K562 (cell line): ENCODE results near the gene GTSE1. TPM values are rescaled to one million over a fixed set of nuclear protein-coding genes. Genes with fewer than 3 reads are reported as not detected.

Source experiments
- ATF3 ChIP-seq, 2 experiments: fragments of 450-650 bp in 1 of 2; sonication (generic) in 1 of 2; formaldehyde crosslinking in 1 of 2; IDR thresholded peaks in 1 of 2; conservative IDR thresholded peaks in 1 of 2; 2 replicates each; pipeline versions ENCODE4 v1.6.1 to v1.8.1; 2016 to 2023; ENCODE audit warnings: mild to moderate bottlenecking in 2 of 2, moderate library complexity in 2 of 2, inconsistent platforms in 1 of 2, missing genetic modification reagents in 1 of 2
- CHD1 ChIP-seq: fragments of 200-600 bp; sonication (generic); IDR thresholded peaks from one replicate; pipeline ENCODE4 v1.6.1; 2012; ENCODE audit warnings: mild to moderate bottlenecking, moderate library complexity, low read length, inconsistent platforms
- DPF2 ChIP-seq: fragments of 450-650 bp; IDR thresholded peaks from 2 replicates; pipeline ENCODE4 v1.6.1; 2016
- EGR1 ChIP-seq: fragments of 450-650 bp; conservative IDR thresholded peaks from 2 replicates; pipeline ENCODE4 v1.6.1; 2017; ENCODE audit warnings: mild to moderate bottlenecking
- GATA2 ChIP-seq: sonication (generic); formaldehyde crosslinking; IDR thresholded peaks from 2 replicates; pipeline ENCODE4 v1.4.0; 2020; ENCODE audit warnings: mild to moderate bottlenecking, missing genetic modification reagents
- MXI1 ChIP-seq: IDR thresholded peaks from 2 replicates; pipeline ENCODE4 v1.6.1; 2011; ENCODE audit warnings: low read depth, mild to moderate bottlenecking, improper control_type of control experiment, low read length
- PRMT5 ChIP-seq: sonication (generic); formaldehyde crosslinking; IDR thresholded peaks from 2 replicates; pipeline ENCODE4 v1.5.0; 2020; ENCODE audit warnings: missing genetic modification reagents
- PURB ChIP-seq: sonication (generic); formaldehyde crosslinking; IDR thresholded peaks from 2 replicates; pipeline ENCODE4 v1.9.0; 2021; ENCODE audit warnings: low read depth, mild to moderate bottlenecking, missing genetic modification reagents
- SMARCA4 ChIP-seq: fragments of 450-650 bp; IDR thresholded peaks from 2 replicates; pipeline ENCODE4 v1.6.1; 2016
- YY1 ChIP-seq, 3 experiments: IDR thresholded peaks; 2 replicates each; pipeline ENCODE4 v1.6.1; 2011; ENCODE audit warnings: low read length in 2 of 3, mild to moderate bottlenecking in 2 of 3, moderate library complexity in 2 of 3, borderline replicate concordance in 1 of 3, control low read depth in 1 of 3, low read depth in 1 of 3; ENCODE audit not compliant: insufficient read depth in 3 of 3, insufficient replicate concordance in 2 of 3, control insufficient read depth in 1 of 3, insufficient read length in 1 of 3; ENCODE audit errors: extremely low read depth in 1 of 3
- ZSCAN29 ChIP-seq: fragments of 450-650 bp; IDR thresholded peaks from 2 replicates; pipeline ENCODE4 v1.6.1; 2017
- polyA plus RNA-seq, 8 experiments: library from polyadenylated mRNA; depleted of rRNA in 4 of 8; stranded (reverse) in 5 of 8; unstranded in 3 of 8; fragments of >200 nt; fragmentation: Nextera tagmentation in 2 of 8; fragmentation: Illumina TruSeq in 1 of 8; extraction: Ambion mirVana in 2 of 8; extraction: Trizol in 1 of 8; gene quantifications; 2 replicates each; pipeline versions ENCODE4 v1.2.1 to v1.2.3, GENCODE V29; 2011 to 2014; ENCODE audit warnings: inconsistent platforms in 1 of 8, missing spikeins in 1 of 8
- total RNA-seq, 7 experiments: library from RNA; depleted of rRNA in 6 of 7; stranded (reverse); fragments of >200 nt in 6 of 7; fragmentation: Illumina TruSeq in 2 of 7; extraction: Trizol in 2 of 7; gene quantifications; 2 replicates each; pipeline versions ENCODE4 v1.2.1 to v1.2.3, GENCODE V29; 2011 to 2021; ENCODE audit warnings: low replicate concordance in 1 of 7
- TF ChIP-seq, protein P1 (sequence below): fragments of 200-400 bp; formaldehyde crosslinking; IDR thresholded peaks from 2 replicates; pipeline ENCODE4 v1.6.1; 2017; ENCODE audit warnings: mild to moderate bottlenecking, low read depth, low read length, moderate library complexity
- TF ChIP-seq, protein P2 (sequence below), 2 experiments: fragments of 450-650 bp; IDR thresholded peaks; 2 replicates each; pipeline ENCODE4 v1.6.1; 2016

Gene GTSE1
- total and polyA plus RNA-seq, 9 of the 15 experiments (the other 6 are each of a cell fraction or from before 2014, with no cell fraction given) = 2.5 to 22.5 (median 12.9) TPM

DNA sequence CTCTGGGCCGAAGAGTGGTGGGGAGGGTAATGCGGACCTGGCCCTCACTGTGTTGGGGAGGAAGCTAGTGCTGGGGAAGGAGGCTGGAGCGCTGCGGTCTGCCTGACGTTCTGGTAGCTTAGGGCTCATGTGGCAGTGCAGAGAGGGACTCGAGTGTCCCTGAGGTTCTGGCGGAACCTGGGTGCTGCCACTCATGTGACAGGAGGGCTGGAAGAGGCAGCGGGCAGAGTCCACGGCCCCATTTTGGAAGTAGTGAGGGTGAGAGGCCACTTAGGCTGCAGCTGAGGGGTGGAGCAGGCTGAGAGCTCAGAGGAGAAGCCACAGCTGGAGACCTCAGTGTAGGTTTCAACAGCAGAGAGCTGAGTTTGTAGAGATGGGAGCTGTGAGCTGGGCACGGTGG, 22.6 kb downstream of the GTSE1 start (continued):
- TF ChIP-seq, protein P1, sequence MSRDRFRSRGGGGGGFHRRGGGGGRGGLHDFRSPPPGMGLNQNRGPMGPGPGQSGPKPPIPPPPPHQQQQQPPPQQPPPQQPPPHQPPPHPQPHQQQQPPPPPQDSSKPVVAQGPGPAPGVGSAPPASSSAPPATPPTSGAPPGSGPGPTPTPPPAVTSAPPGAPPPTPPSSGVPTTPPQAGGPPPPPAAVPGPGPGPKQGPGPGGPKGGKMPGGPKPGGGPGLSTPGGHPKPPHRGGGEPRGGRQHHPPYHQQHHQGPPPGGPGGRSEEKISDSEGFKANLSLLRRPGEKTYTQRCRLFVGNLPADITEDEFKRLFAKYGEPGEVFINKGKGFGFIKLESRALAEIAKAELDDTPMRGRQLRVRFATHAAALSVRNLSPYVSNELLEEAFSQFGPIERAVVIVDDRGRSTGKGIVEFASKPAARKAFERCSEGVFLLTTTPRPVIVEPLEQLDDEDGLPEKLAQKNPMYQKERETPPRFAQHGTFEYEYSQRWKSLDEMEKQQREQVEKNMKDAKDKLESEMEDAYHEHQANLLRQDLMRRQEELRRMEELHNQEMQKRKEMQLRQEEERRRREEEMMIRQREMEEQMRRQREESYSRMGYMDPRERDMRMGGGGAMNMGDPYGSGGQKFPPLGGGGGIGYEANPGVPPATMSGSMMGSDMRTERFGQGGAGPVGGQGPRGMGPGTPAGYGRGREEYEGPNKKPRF = no peak
- TF ChIP-seq MXI1 = no peak
- no peak for TF ChIP-seq DPF2
- no peak for TF ChIP-seq PURB (CRISPR knock-in tag)
- TF ChIP-seq, protein P2, sequence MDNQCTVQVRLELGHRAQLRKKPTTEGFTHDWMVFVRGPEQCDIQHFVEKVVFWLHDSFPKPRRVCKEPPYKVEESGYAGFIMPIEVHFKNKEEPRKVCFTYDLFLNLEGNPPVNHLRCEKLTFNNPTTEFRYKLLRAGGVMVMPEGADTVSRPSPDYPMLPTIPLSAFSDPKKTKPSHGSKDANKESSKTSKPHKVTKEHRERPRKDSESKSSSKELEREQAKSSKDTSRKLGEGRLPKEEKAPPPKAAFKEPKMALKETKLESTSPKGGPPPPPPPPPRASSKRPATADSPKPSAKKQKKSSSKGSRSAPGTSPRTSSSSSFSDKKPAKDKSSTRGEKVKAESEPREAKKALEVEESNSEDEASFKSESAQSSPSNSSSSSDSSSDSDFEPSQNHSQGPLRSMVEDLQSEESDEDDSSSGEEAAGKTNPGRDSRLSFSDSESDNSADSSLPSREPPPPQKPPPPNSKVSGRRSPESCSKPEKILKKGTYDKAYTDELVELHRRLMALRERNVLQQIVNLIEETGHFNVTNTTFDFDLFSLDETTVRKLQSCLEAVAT (IDR thresholded peaks at IDR 0.05) = no peak
- TF ChIP-seq CHD1 = no peak
- no peak for TF ChIP-seq YY1 (IDR thresholded peaks at IDR 0.05; ENCODE audit: borderline replicate concordance in 1 of 3, control insufficient read depth in 1 of 3, extremely low read depth in 1 of 3, insufficient read depth in 3 of 3, insufficient read length in 1 of 3, insufficient replicate concordance in 2 of 3, low read depth in 1 of 3, low read length in 2 of 3)
- no peak for TF ChIP-seq ATF3 (IDR thresholded peaks at IDR 0.05)
- no peak for TF ChIP-seq ATF3 (CRISPR knock-in tag; conservative IDR thresholded peaks at IDR 0.05)
- no peak for TF ChIP-seq EGR1
- TF ChIP-seq GATA2 (CRISPR knock-in tag) = no peak
- no peak for TF ChIP-seq PRMT5 (CRISPR knock-in tag)
- TF ChIP-seq SMARCA4 = no peak
- TF ChIP-seq ZSCAN29 = no peak
